Measurements from ENCODE around the gene THSD4. TPM values are rescaled to one million over a fixed set of nuclear protein-coding genes. Genes with fewer than 3 reads are reported as not detected.

The THSD4 gene
- total RNA-seq, 1 donor from 2014 or later = 151 TPM

DNA sequence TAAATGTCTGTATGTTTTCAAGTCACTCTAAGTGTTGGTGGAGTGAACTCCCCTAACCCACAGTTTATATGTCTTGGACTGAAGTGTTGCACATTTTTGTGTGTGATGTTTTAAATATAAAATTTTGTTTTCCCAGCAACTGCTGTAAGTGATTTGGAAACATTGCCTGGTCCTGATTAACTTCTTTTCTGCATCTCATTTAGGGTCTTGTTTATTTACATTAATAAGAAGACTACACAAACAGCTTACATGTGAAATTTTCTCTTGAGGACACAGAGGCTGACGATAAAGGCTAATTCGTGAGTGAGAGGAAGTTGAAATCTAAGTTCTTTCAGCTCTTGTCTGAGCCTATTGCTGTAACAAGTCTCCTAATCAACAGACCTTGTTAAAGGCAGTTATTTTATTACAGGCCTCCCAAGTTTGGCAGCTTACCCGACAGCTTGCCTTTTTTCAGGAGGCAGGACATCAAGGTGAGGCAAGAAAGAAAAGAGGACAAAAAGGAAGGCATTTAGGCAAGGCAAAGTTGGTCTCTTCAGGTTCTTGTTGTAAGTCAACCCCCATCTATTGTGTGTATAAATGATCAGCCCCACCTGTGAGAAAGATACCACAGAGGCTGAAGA is 517.4 kb downstream of the THSD4 start:
- Histone ChIP-seq H3K9me3 (no peaks in the 10 kb centered on the region), H3K36me3 (no peaks in the 10 kb centered on the region), H3K4me1 (peaks cover 0 to 10% of the 10 kb centered on the region in 2 donors), H3K27ac (no peak overlapping the region), H3K4me3 (no peak overlapping the region), H3K27me3 (no peaks in the 10 kb centered on the region)
- no peak for DNase-seq (ENCODE audit: low spot score in 2 of 2)
- intact Hi-C loops (cut with DNase I) = no loop called here
- TF ChIP-seq, protein P1, sequence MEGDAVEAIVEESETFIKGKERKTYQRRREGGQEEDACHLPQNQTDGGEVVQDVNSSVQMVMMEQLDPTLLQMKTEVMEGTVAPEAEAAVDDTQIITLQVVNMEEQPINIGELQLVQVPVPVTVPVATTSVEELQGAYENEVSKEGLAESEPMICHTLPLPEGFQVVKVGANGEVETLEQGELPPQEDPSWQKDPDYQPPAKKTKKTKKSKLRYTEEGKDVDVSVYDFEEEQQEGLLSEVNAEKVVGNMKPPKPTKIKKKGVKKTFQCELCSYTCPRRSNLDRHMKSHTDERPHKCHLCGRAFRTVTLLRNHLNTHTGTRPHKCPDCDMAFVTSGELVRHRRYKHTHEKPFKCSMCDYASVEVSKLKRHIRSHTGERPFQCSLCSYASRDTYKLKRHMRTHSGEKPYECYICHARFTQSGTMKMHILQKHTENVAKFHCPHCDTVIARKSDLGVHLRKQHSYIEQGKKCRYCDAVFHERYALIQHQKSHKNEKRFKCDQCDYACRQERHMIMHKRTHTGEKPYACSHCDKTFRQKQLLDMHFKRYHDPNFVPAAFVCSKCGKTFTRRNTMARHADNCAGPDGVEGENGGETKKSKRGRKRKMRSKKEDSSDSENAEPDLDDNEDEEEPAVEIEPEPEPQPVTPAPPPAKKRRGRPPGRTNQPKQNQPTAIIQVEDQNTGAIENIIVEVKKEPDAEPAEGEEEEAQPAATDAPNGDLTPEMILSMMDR (IDR thresholded peaks at IDR 0.05) = no peak

DNA sequence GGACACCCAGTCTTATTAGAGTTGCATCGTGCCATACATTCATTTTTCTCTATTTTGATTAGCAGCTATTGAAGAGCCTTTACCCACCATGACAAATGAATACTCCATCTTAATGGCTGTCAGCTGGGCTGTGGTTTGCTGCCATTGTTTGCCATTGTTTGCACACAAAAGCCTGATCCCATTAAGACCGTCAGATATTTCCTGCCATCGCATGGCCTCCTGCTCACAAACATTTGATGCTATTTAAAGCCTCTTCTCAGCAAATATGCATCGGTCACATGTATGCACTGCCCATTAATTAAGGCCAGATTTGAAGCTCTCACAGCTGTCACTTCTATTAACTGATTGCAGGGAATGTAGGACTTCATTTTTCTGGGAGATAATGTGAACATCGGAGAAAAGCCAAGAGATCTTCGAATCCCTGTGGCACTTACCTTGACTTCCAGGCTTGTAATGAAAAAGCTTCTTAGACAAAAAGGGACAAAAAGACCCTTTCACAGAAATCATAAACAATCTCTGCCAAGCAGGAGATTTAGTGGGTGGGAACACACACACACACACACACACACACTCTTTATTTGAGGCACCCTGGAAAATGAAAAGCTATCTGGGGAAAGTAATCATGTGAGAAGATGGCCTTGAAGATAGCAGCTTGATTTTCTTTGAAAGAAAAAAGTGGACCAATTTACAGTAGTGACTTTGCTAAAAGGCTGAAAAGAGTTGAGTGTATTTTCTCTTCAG is 519.7 kb downstream of the THSD4 start:
- Histone ChIP-seq H3K27me3 (no peaks in the 10 kb centered on the region), H3K4me3 (no peak overlapping the region), H3K4me1 (peaks cover 0 to 2% of the 10 kb centered on the region in 2 donors), H3K27ac (no peak overlapping the region), H3K9me3 (no peaks in the 10 kb centered on the region), H3K36me3 (no peaks in the 10 kb centered on the region)
- TF ChIP-seq, protein P1 (IDR thresholded peaks at IDR 0.05) = no peak
- no peak for DNase-seq (ENCODE audit: low spot score in 2 of 2)
- intact Hi-C loops (cut with DNase I) = no loop called here

DNA sequence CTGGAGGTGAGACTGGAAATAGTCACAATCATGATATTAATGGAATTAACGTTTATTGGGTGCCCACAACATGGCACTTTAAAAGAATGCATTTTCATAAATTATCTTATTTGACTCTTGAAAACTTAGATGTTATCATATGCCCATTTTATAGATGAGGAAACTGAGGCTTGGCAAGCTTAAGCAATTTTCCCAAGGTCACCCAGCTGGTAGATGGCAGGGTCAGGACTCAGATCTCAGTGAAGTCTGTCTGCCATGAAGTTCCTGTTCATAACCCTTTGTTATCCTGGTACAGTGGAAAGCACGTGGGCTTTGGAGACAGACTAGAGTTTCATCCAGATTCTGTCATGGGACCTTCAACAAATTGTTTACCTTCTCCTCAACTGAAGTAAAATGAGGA is 520.5 kb downstream of the THSD4 start:
- H3K4me3 ChIP-seq = no peak overlapping the region
- intact Hi-C loops (cut with DNase I) = no loop called here
- DNase-seq (ENCODE audit: low spot score in 2 of 2) = no peak
- H3K9me3 ChIP-seq = no peaks in the 10 kb centered on the region
- no peaks in the 10 kb centered on the region for H3K36me3 ChIP-seq
- TF ChIP-seq, protein P1 (IDR thresholded peaks at IDR 0.05) = no peak
- H3K4me1 ChIP-seq = no peaks in the 10 kb centered on the region
- H3K27me3 ChIP-seq = no peaks in the 10 kb centered on the region
- H3K27ac ChIP-seq = no peak overlapping the region

DNA sequence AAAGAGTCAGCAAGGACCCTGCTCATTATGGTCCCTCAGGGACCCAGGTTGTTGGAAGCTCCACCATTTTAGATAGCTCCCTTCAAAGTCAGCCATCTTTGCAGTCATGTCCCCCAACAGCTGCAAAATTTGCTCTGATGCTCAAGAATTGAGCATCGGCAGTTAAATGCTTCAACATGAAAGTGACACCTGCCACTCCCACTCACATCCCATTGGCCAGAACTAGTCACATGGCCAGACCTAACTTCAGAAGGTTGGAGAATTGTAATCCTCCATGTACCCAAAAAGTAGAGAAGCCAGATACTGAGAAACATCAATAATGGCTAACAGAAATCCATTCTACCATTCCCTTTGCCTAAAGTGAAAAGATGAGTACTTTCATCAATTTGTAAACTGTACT is 523.6 kb downstream of the THSD4 start:
- Histone ChIP-seq H3K9me3 (no peaks in the 10 kb centered on the region), H3K27me3 (no peaks in the 10 kb centered on the region), H3K4me1 (no peaks in the 10 kb centered on the region), H3K4me3 (no peak overlapping the region), H3K27ac (no peak overlapping the region), H3K36me3 (no peaks in the 10 kb centered on the region)
- TF ChIP-seq, protein P1 (IDR thresholded peaks at IDR 0.05) = no peak
- no peak for DNase-seq (ENCODE audit: low spot score in 2 of 2)
- intact Hi-C loops (cut with DNase I) = no loop called here

DNA sequence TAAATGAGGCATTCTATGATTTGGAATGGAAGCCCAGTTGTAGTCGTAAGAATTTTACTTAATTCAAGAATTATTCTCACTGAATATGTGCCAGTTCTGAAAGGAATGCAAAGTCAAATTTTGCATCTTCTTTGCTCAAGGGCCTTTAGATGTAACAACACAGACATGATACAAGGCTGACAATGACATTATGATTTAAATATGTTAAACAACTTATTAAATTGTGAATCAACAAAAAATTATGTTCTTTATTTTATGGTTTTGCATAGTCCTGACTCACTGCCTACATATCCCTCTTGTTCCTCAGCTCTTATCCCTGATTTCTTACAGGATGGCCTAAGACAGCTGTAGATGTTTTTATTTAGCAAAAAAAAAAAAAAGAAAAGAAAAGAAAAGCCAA is 524.2 kb downstream of the THSD4 start:
- H3K4me1 ChIP-seq = no peaks in the 10 kb centered on the region
- DNase-seq (ENCODE audit: low spot score in 2 of 2) = no peak
- H3K36me3 ChIP-seq = no peaks in the 10 kb centered on the region
- H3K9me3 ChIP-seq = no peaks in the 10 kb centered on the region
- no peak overlapping the region for H3K4me3 ChIP-seq
- no peak overlapping the region for H3K27ac ChIP-seq
- TF ChIP-seq, protein P1 (IDR thresholded peaks at IDR 0.05) = no peak
- intact Hi-C loops (cut with DNase I) = no loop called here
- no peaks in the 10 kb centered on the region for H3K27me3 ChIP-seq

Measured in ascending aorta (tissue), 2 donors.